K562 (cell line): ENCODE results near the gene CNPY4. TPM values are rescaled to one million over a fixed set of nuclear protein-coding genes. Genes with fewer than 3 reads are reported as not detected.

Experiments used
- ARID3B ChIP-seq: fragments of 250-450 bp; sonication (Bioruptor Pico); IDR thresholded peaks from 2 replicates; pipeline ENCODE4 v1.4.0; 2020; ENCODE audit warnings: borderline replicate concordance
- DDX20 ChIP-seq: fragments of 450-650 bp; IDR thresholded peaks from 2 replicates; pipeline ENCODE4 v1.6.1; 2016; ENCODE audit warnings: missing genetic modification characterization, low read depth, mild to moderate bottlenecking, missing compliant biosample characterization, moderate library complexity
- FOXJ2 ChIP-seq: fragments of 200-800 bp; sonication (Bioruptor generic); IDR thresholded peaks from 2 replicates; pipeline ENCODE4 v1.6.1; 2016; ENCODE audit warnings: missing genetic modification characterization, missing compliant biosample characterization
- KDM5B ChIP-seq: fragments of 200-600 bp; sonication (generic); IDR thresholded peaks from 2 replicates; pipeline ENCODE4 v1.6.1; 2012; ENCODE audit warnings: low read depth, mild to moderate bottlenecking, moderate library complexity, low read length, control low read depth, inconsistent platforms; ENCODE audit not compliant: insufficient replicate concordance
- MAZ ChIP-seq, 2 experiments: fragments of 450-650 bp in 1 of 2; sonication (generic) in 1 of 2; formaldehyde crosslinking; IDR thresholded peaks in 1 of 2; conservative IDR thresholded peaks in 1 of 2; 2 replicates each; pipeline versions ENCODE4 v1.4.0 to v1.5.0; 2020; ENCODE audit warnings: mild to moderate bottlenecking in 1 of 2, missing genetic modification reagents in 1 of 2
- MTA3 ChIP-seq: fragments of 450-650 bp; formaldehyde crosslinking; IDR thresholded peaks from 2 replicates; pipeline ENCODE4 v1.6.1; 2017; ENCODE audit warnings: mild to moderate bottlenecking, borderline replicate concordance
- NBN ChIP-seq: fragments of 450-650 bp; IDR thresholded peaks from 2 replicates; pipeline ENCODE4 v1.6.1; 2016; ENCODE audit warnings: low read depth, mild to moderate bottlenecking
- NELFE ChIP-seq: IDR thresholded peaks from 2 replicates; pipeline ENCODE4 v1.6.1; 2011; ENCODE audit warnings: mild to moderate bottlenecking; ENCODE audit not compliant: insufficient read depth, insufficient read length
- PRMT5 ChIP-seq: sonication (generic); formaldehyde crosslinking; IDR thresholded peaks from 2 replicates; pipeline ENCODE4 v1.5.0; 2020; ENCODE audit warnings: missing genetic modification reagents
- RFX7 ChIP-seq: fragments of 250-450 bp; sonication (Bioruptor Pico); IDR thresholded peaks from 2 replicates; pipeline ENCODE4 v1.5.1; 2021; ENCODE audit warnings: mild to moderate bottlenecking
- SIN3A ChIP-seq, 2 experiments: fragments of 150-350 bp in 1 of 2; IDR thresholded peaks; 2 replicates each; pipeline ENCODE4 v1.6.1; 2011 to 2016; ENCODE audit warnings: borderline replicate concordance in 2 of 2, low read depth in 2 of 2, low read length in 2 of 2, mild to moderate bottlenecking in 2 of 2, moderate library complexity in 2 of 2; ENCODE audit not compliant: control insufficient read depth in 1 of 2
- SLC30A9 ChIP-seq: fragments of 250-450 bp; sonication (Bioruptor Pico); IDR thresholded peaks from 2 replicates; pipeline ENCODE4 v1.8.0; 2022; ENCODE audit warnings: mild to moderate bottlenecking, moderate library complexity
- SMARCB1 ChIP-seq: IDR thresholded peaks from 2 replicates; pipeline ENCODE4 v1.6.1; 2011; ENCODE audit warnings: improper control_type of control experiment, low read depth; ENCODE audit not compliant: insufficient read length
- TCF7L2 ChIP-seq: fragments of 150-350 bp; IDR thresholded peaks from 2 replicates; pipeline ENCODE4 v1.6.1; 2016; ENCODE audit warnings: low read depth, mild to moderate bottlenecking, low read length, moderate library complexity
- ZBTB7A ChIP-seq: IDR thresholded peaks from 2 replicates; pipeline ENCODE4 v1.6.1; 2011; ENCODE audit warnings: low read depth, mild to moderate bottlenecking, low read length, moderate library complexity, borderline replicate concordance; ENCODE audit not compliant: control insufficient read depth
- ZC3H8 ChIP-seq: fragments of 450-650 bp; IDR thresholded peaks from 2 replicates; pipeline ENCODE4 v1.6.1; 2017
- ZNF239 ChIP-seq: fragments of 250-450 bp; sonication (Bioruptor Pico); IDR thresholded peaks from 2 replicates; pipeline ENCODE4 v1.4.0; 2020; ENCODE audit warnings: mild to moderate bottlenecking
- ZNF253 ChIP-seq: fragments of 250-450 bp; sonication (Bioruptor Pico); conservative IDR thresholded peaks from 2 replicates; pipeline ENCODE4 v1.6.1; 2021; ENCODE audit warnings: mild to moderate bottlenecking
- ZNF274 ChIP-seq: IDR thresholded peaks from 2 replicates; pipeline ENCODE4 v1.6.1; 2011; ENCODE audit warnings: low read depth, mild to moderate bottlenecking, low read length, moderate library complexity, borderline replicate concordance
- ZNF311 ChIP-seq: fragments of 250-450 bp; sonication (Bioruptor Pico); IDR thresholded peaks from 2 replicates; pipeline ENCODE4 v1.4.0; 2020; ENCODE audit warnings: mild to moderate bottlenecking, moderate library complexity
- ZNF511 ChIP-seq: sonication (generic); formaldehyde crosslinking; IDR thresholded peaks from 2 replicates; pipeline ENCODE4 v1.8.0; 2022; ENCODE audit warnings: mild to moderate bottlenecking, missing genetic modification reagents
- ZNF561 ChIP-seq: fragments of 450-650 bp; formaldehyde crosslinking; conservative IDR thresholded peaks from 2 replicates; pipeline ENCODE4 v1.4.0; 2020; ENCODE audit warnings: mild to moderate bottlenecking, moderate library complexity
- ZNF695 ChIP-seq: fragments of 450-650 bp; formaldehyde crosslinking; IDR thresholded peaks from 2 replicates; pipeline ENCODE4 v1.4.0; 2020; ENCODE audit warnings: mild to moderate bottlenecking, moderate library complexity
- polyA plus RNA-seq, 8 experiments: library from polyadenylated mRNA; depleted of rRNA in 4 of 8; stranded (reverse) in 5 of 8; unstranded in 3 of 8; fragments of >200 nt; fragmentation: Nextera tagmentation in 2 of 8; fragmentation: Illumina TruSeq in 1 of 8; extraction: Ambion mirVana in 2 of 8; extraction: Trizol in 1 of 8; gene quantifications; 2 replicates each; pipeline versions ENCODE4 v1.2.1 to v1.2.3, GENCODE V29; 2011 to 2014; ENCODE audit warnings: inconsistent platforms in 1 of 8, missing spikeins in 1 of 8
- total RNA-seq, 7 experiments: library from RNA; depleted of rRNA in 6 of 7; stranded (reverse); fragments of >200 nt in 6 of 7; fragmentation: Illumina TruSeq in 2 of 7; extraction: Trizol in 2 of 7; gene quantifications; 2 replicates each; pipeline versions ENCODE4 v1.2.1 to v1.2.3, GENCODE V29; 2011 to 2021; ENCODE audit warnings: low replicate concordance in 1 of 7
- TF ChIP-seq, protein P1 (sequence below): fragments of 450-650 bp; formaldehyde crosslinking; IDR thresholded peaks from 2 replicates; pipeline ENCODE4 v1.4.0; 2022; ENCODE audit warnings: missing genetic modification characterization

CNPY4 gene
- total and polyA plus RNA-seq, 9 of the 15 experiments (the other 6 are each of a cell fraction or from before 2014, with no cell fraction given) = 1.9 to 11.2 (median 7.0) TPM

DNA sequence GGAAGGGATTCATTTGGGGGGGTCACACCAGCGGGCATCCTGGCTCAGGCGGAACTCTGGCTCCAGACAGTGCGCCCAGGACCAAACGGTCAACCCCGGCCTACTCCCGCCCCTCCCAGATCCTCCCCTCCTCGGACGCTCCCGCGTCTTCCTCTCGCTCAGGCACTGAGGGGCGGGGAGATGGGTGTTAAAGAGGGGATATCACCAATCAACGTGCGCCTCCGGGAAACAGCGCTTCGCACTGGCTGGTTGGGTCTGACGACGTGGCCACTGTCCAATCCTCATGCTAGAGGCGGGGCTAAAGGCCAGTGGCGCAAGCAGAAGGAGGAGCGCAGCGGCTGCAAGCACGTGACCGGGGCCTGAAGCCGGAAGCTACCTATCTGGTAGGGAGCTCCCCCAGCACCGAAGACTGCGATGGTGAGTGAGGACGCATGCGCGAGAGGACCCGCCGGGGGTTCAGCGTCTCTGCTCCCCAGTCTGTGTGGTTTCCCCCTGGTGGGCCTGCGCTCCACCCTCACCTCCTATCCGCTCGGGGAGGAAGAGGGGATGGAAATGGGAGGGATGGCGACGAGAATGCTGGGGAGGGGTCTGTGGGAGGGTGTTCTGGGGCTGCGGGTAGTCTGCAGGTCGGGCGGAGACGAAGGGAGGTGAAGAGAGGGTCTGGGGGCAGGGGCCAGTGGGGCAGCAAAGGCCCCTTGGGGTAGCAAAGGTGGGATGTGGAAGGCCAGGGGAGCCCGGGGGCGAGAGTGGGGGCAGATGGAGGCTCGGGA, 29.3 kb downstream of the CNPY4 start, which contains the start of gene LAMTOR4 (continued):
- TF ChIP-seq PRMT5 (CRISPR knock-in tag) = no peak
- TF ChIP-seq TCF7L2 = 0 out of 2 replicates have a peak, but pooled peaks have one; percentile 29
- TF ChIP-seq FOXJ2 (tag) = peak; percentile 53; the same call in 1 of the 2 replicates
- no peak; the same call in 1 of the 2 replicates for TF ChIP-seq NBN
- TF ChIP-seq ZNF561 (CRISPR knock-in tag) = no peak
- TF ChIP-seq DDX20 (tag) = no peak
- no peak; a peak in 1 of 4 replicates for TF ChIP-seq SIN3A (IDR thresholded peaks at IDR 0.05; ENCODE audit: borderline replicate concordance in 2 of 2, control insufficient read depth in 1 of 2, low read depth in 2 of 2, low read length in 2 of 2)
- peak; percentile 88 for TF ChIP-seq KDM5B
- no peak for TF ChIP-seq RFX7
- no peak for TF ChIP-seq ZNF311
- no peak for TF ChIP-seq SLC30A9
- TF ChIP-seq ZNF274 = no peak
- no peak for TF ChIP-seq ZNF253 (CRISPR knock-in tag)
- TF ChIP-seq MAZ (CRISPR knock-in tag; conservative IDR thresholded peaks at IDR 0.05 in 1 of 2, IDR thresholded peaks at IDR 0.05 in 1 of 2) = peak; percentile 88 to 97
- TF ChIP-seq ARID3B (CRISPR knock-in tag) = no peak
- TF ChIP-seq ZNF511 (CRISPR knock-in tag) = no peak
- TF ChIP-seq, protein P1, sequence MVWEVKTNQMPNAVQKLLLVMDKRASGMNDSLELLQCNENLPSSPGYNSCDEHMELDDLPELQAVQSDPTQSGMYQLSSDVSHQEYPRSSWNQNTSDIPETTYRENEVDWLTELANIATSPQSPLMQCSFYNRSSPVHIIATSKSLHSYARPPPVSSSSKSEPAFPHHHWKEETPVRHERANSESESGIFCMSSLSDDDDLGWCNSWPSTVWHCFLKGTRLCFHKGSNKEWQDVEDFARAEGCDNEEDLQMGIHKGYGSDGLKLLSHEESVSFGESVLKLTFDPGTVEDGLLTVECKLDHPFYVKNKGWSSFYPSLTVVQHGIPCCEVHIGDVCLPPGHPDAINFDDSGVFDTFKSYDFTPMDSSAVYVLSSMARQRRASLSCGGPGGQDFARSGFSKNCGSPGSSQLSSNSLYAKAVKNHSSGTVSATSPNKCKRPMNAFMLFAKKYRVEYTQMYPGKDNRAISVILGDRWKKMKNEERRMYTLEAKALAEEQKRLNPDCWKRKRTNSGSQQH (CRISPR knock-in tag) = peak; percentile 84
- TF ChIP-seq ZBTB7A = peak; percentile 70; the same call in 1 of the 2 replicates
- TF ChIP-seq SMARCB1 = no peak
- no peak for TF ChIP-seq NELFE
- no peak for TF ChIP-seq ZC3H8
- TF ChIP-seq ZNF239 (CRISPR knock-in tag) = no peak
- TF ChIP-seq ZNF695 (CRISPR knock-in tag) = no peak
- TF ChIP-seq MTA3 = peak; percentile 80; the same call in 1 of the 2 replicates
